ENCODE data around the gene RNF25. TPM values are rescaled to one million over a fixed set of nuclear protein-coding genes. Genes with fewer than 3 reads are reported as not detected.

RNF25 gene
- total RNA-seq, 1 donor from 2014 or later, result 21.6 TPM

Other genes starting within 250 kb of the RNF25 start
- 40.7 and 43.7 TPM in 2 replicates for gene USP37, start 103.7 kb downstream of the RNF25 start, total RNA-seq
- 127 and 135 TPM in 2 replicates for gene CNOT9, start 103.2 kb downstream of the RNF25 start, total RNA-seq
- gene PLCD4, start 64.1 kb downstream of the RNF25 start, total RNA-seq, result 0.18 and 0.23 TPM in 2 replicates
- gene ZNF142, start 12.4 kb downstream of the RNF25 start, total RNA-seq, result 48.7 and 51.0 TPM in 2 replicates
- gene BCS1L, start 12.3 kb downstream of the RNF25 start, total RNA-seq, result 77.3 and 83.1 TPM in 2 replicates
- 14.4 and 17.9 TPM in 2 replicates for gene STK36, start 84 bp upstream of the RNF25 start, total RNA-seq
- gene TTLL4, start 38.8 kb upstream of the RNF25 start, total RNA-seq, result 55.7 and 64.7 TPM in 2 replicates
- not detected in 2 replicates for gene CYP27A1, start 110.1 kb upstream of the RNF25 start, total RNA-seq
- not detected in 2 replicates for gene PRKAG3, start 159.8 kb upstream of the RNF25 start, total RNA-seq
- not detected in 2 replicates for gene WNT6, start 187.8 kb upstream of the RNF25 start, total RNA-seq
- 0.18 and 0.59 TPM in 2 replicates for gene WNT10A, start 208.8 kb upstream of the RNF25 start, total RNA-seq